Type B pancreatic cell (in vitro differentiated cells): Measurements from ENCODE around the gene ZNF768. TPM values are rescaled to one million over a fixed set of nuclear protein-coding genes. Genes with fewer than 3 reads are reported as not detected.
A peak's percentile ranks its signal among the peaks of the same experiment; 100 is the strongest.
"Not testable (repeated sequence)": the region's sequence is repeated elsewhere in the genome, so short reads cannot be mapped to it uniquely, and the experiment has no call there.

ENCODE experiments used
- DNase-seq: peaks from one replicate; pipeline ENCODE4 v3.0.0; 2021; ENCODE audit warnings: mixed read lengths; ENCODE audit not compliant: unreplicated experiment; ENCODE audit errors: extremely low spot score
- H3K27ac Mint-ChIP-seq: 2 replicates; pipeline ENCODE4 v1.8.0; 2021; ENCODE audit warnings: mild to moderate bottlenecking, mixed read lengths
- H3K27me3 Mint-ChIP-seq: 2 replicates; pipeline ENCODE4 v1.8.0; 2021; ENCODE audit warnings: mixed read lengths
- H3K36me3 Mint-ChIP-seq: 2 replicates; pipeline ENCODE4 v1.8.0; 2021; ENCODE audit warnings: mixed read lengths
- H3K4me1 Mint-ChIP-seq: one replicate; pipeline ENCODE4 v1.8.0; 2021; ENCODE audit warnings: mixed read lengths; ENCODE audit not compliant: unreplicated experiment
- H3K4me3 Mint-ChIP-seq: 2 replicates; pipeline ENCODE4 v1.8.0; 2021; ENCODE audit warnings: mild to moderate bottlenecking, mixed read lengths
- H3K9me3 Mint-ChIP-seq: 2 replicates; pipeline ENCODE4 v1.8.0; 2021; ENCODE audit warnings: mixed read lengths
- CTCF ChIP-seq: fragments of 200-600 bp; sonication (generic); conservative IDR thresholded peaks from 2 replicates; pipeline ENCODE4 v1.5.0; 2021; ENCODE audit warnings: antibody characterized with exemption, mild to moderate bottlenecking
- total RNA-seq: library from RNA; stranded (reverse); gene quantifications from 2 replicates; pipeline ENCODE4 v1.2.1, GENCODE V29; 2021; ENCODE audit warnings: low replicate concordance

The ZNF768 gene
- total RNA-seq, 1 donor from 2014 or later = 58.7 TPM

- no peak for DNase-seq
- no peak overlapping the region for H3K4me3 Mint-ChIP-seq
- peaks cover 23% of the 10 kb centered on the region for H3K4me1 Mint-ChIP-seq
- H3K27me3 Mint-ChIP-seq = no peaks in the 10 kb centered on the region
- TF ChIP-seq CTCF = no peak
- no peaks in the 10 kb centered on the region for H3K9me3 Mint-ChIP-seq
- H3K27ac Mint-ChIP-seq = no peak overlapping the region
- H3K36me3 Mint-ChIP-seq = peaks cover 4% of the 10 kb centered on the region
These were observed 19.7 kb upstream of the ZNF768 start for GRCh38 chr16:30546115-30546514.

- TF ChIP-seq CTCF = no peak
These were observed 16.7 kb upstream of the ZNF768 start for GRCh38 chr16:30543067-30543466.

GRCh38 chr16:30541502-30542329, 15.3 kb upstream of the ZNF768 start:
- no peak for TF ChIP-seq CTCF
- no peaks in the 10 kb centered on the region for H3K27me3 Mint-ChIP-seq
- no peak for DNase-seq

More at GRCh38 chr16:30543067-30543466, 16.7 kb upstream of the ZNF768 start:
- Mint-ChIP-seq H3K4me3 (no peak overlapping the region), H3K4me1 (peaks cover 13% of the 10 kb centered on the region), H3K36me3 (peaks cover 4% of the 10 kb centered on the region), H3K27ac (no peak overlapping the region), H3K9me3 (no peaks in the 10 kb centered on the region), H3K27me3 (no peaks in the 10 kb centered on the region)
- DNase-seq = no peak

GRCh38 chr16:30540916-30541464, 14.6 kb upstream of the ZNF768 start:
- not testable (repeated sequence) for H3K27ac Mint-ChIP-seq, DNase-seq, H3K4me3 Mint-ChIP-seq, H3K27me3 Mint-ChIP-seq, H3K36me3 Mint-ChIP-seq, H3K9me3 Mint-ChIP-seq
- H3K4me1 Mint-ChIP-seq = peaks cover 12% of the 10 kb centered on the region

More at GRCh38 chr16:30541502-30542329, 15.3 kb upstream of the ZNF768 start:
- peaks cover 7% of the 10 kb centered on the region for H3K36me3 Mint-ChIP-seq
- no peaks in the 10 kb centered on the region for H3K9me3 Mint-ChIP-seq
- no peak overlapping the region for H3K27ac Mint-ChIP-seq
- H3K4me1 Mint-ChIP-seq = peaks cover 13% of the 10 kb centered on the region
- no peak overlapping the region for H3K4me3 Mint-ChIP-seq

- H3K4me1 Mint-ChIP-seq = peaks cover 14% of the 10 kb centered on the region
- H3K9me3 Mint-ChIP-seq, H3K4me3 Mint-ChIP-seq, H3K27me3 Mint-ChIP-seq, DNase-seq: not testable (repeated sequence)
- H3K27ac Mint-ChIP-seq = peak overlapping the region; percentile 15
- peaks cover 12% of the 10 kb centered on the region for H3K36me3 Mint-ChIP-seq
These were observed 13.7 kb upstream of the ZNF768 start for GRCh38 chr16:30539986-30540526.

GRCh38 chr16:30539000-30539964, 12.9 kb upstream of the ZNF768 start:
- TF ChIP-seq CTCF = no peak
- H3K4me1 Mint-ChIP-seq = peaks cover 16% of the 10 kb centered on the region
- no peaks in the 10 kb centered on the region for H3K27me3 Mint-ChIP-seq
- DNase-seq = no peak
- peak overlapping the region; percentile 57 for H3K27ac Mint-ChIP-seq
- no peak overlapping the region for H3K4me3 Mint-ChIP-seq
- H3K9me3 Mint-ChIP-seq = no peaks in the 10 kb centered on the region
- peaks cover 12% of the 10 kb centered on the region for H3K36me3 Mint-ChIP-seq

GRCh38 chr16:30536391-30537024, 10.1 kb upstream of the ZNF768 start:
- peaks cover 21% of the 10 kb centered on the region for H3K4me1 Mint-ChIP-seq
- peaks cover 15% of the 10 kb centered on the region for H3K36me3 Mint-ChIP-seq
- not testable (repeated sequence) for DNase-seq, H3K27me3 Mint-ChIP-seq, H3K9me3 Mint-ChIP-seq
- peak overlapping the region; percentile 95 for H3K4me3 Mint-ChIP-seq
- peak overlapping the region; percentile 95 for H3K27ac Mint-ChIP-seq
